HCT116 (cell line): ENCODE measurements around the gene SPTSSA. TPM values are rescaled to one million over a fixed set of nuclear protein-coding genes. Genes with fewer than 3 reads are reported as not detected.

ENCODE experiments used
- ATAC-seq: fragments of 200-7000 bp; cut with Tn5 transposase; 2 replicates; pipeline ENCODE4 v1.9.1; 2020; ENCODE audit warnings: mild to moderate bottlenecking, moderate library complexity
- BruUV-seq: library from RNA; stranded (reverse); fragments of 400-500 nt; replicated peaks from 2 replicates; lab custom pipeline; 2021; lab: Mats Ljungman, UMichigan
- CTCF ChIA-PET: fragments of 300-600 bp; sonication (Branson Sonifier 250); formaldehyde crosslinking; loops from one replicate; lab custom pipeline; 2021; ENCODE audit warnings: antibody characterized with exemption; lab: Charles Lee
- POLR2A ChIA-PET: fragments of 300-600, 350-600 bp; sonication (Branson Sonifier 250); formaldehyde crosslinking; loops from one replicate; lab custom pipeline; 2021; ENCODE audit warnings: antibody characterized with exemption; lab: Charles Lee
- RAD21 ChIA-PET, 2 experiments: fragments of 300-600 bp; sonication (Branson Sonifier 250); formaldehyde crosslinking; loops; one replicate each; lab custom pipeline; 2023; ENCODE audit warnings: low total read pairs in 2 of 2; ENCODE audit not compliant: uncharacterized antibody in 2 of 2, unreplicated experiment in 2 of 2, low non-redundant PET in 1 of 2; lab: Charles Lee
- DNase-seq: peaks from one replicate; pipeline ENCODE4 v3.0.0-alpha.2; 2010; ENCODE audit warnings: low read depth, low spot score
- H2AFZ ChIP-seq: fragments of 200-600 bp; shearing (Covaris generic), sonication (generic); 2 replicates; pipeline ENCODE4 v1.6.1; 2017; ENCODE audit warnings: low read depth, mixed run types, mixed read lengths, antibody characterized with exemption, low read length; ENCODE audit not compliant: poor library complexity, severe bottlenecking
- H3K27ac ChIP-seq: 2 replicates; pipeline ENCODE4 v1.5.1; 2012; ENCODE audit warnings: low read depth, low read length
- H3K27me3 ChIP-seq: fragments of 200-600 bp; sonication (generic); 2 replicates; pipeline ENCODE4 v1.6.1; 2016; ENCODE audit warnings: mixed run types, low read length, mixed read lengths; ENCODE audit not compliant: insufficient read depth
- H3K36me3 ChIP-seq, 2 experiments: fragments of 200-500 bp in 1 of 2; fragments of 200-600 bp in 1 of 2; sonication (Bioruptor generic) in 1 of 2; sonication (generic) in 1 of 2; 2 replicates each; pipeline versions ENCODE4 v1.5.1 to v1.6.1; 2014 to 2016; ENCODE audit warnings: low read length in 2 of 2, inconsistent platforms in 1 of 2, mixed read lengths in 1 of 2, mixed run types in 1 of 2; ENCODE audit not compliant: insufficient read depth in 2 of 2, control insufficient read depth in 1 of 2
- H3K4me1 ChIP-seq, 2 experiments: fragments of 200-600 bp in 1 of 2; sonication (generic) in 1 of 2; 2 replicates each; pipeline versions ENCODE4 v1.5.1 to v1.6.1; 2012 to 2017; ENCODE audit warnings: low read length in 2 of 2, inconsistent platforms in 1 of 2, mild to moderate bottlenecking in 1 of 2, mixed read lengths in 1 of 2, mixed run types in 1 of 2, moderate library complexity in 1 of 2; ENCODE audit not compliant: insufficient read depth in 2 of 2, control insufficient read depth in 1 of 2
- H3K4me2 ChIP-seq: fragments of 200-600 bp; sonication (generic); 2 replicates; pipeline ENCODE4 v1.6.1; 2017; ENCODE audit warnings: mixed run types, low read length, mixed read lengths
- H3K4me3 ChIP-seq, 2 experiments: fragments of 200-600 bp in 1 of 2; sonication (generic) in 1 of 2; replicated peaks in 1 of 2; 2 replicates each; pipeline ENCODE4 v1.5.1; 2011 to 2016; ENCODE audit warnings: low read length in 2 of 2, control low read depth in 1 of 2, low read depth in 1 of 2, mild to moderate bottlenecking in 1 of 2, mixed read lengths in 1 of 2, mixed run types in 1 of 2
- H3K79me2 ChIP-seq: fragments of 200-600 bp; sonication (generic); 2 replicates; pipeline ENCODE4 v1.6.1; 2017; ENCODE audit warnings: mild to moderate bottlenecking, mixed run types, low read length, moderate library complexity, mixed read lengths; ENCODE audit not compliant: insufficient read depth
- H3K9ac ChIP-seq: fragments of 200-600 bp; sonication (generic); 2 replicates; pipeline ENCODE4 v1.6.1; 2016; ENCODE audit warnings: low read length, mixed read lengths
- H3K9me2 ChIP-seq: fragments of 200-600 bp; sonication (generic), shearing (Covaris generic); 2 replicates; pipeline ENCODE4 v1.6.1; 2017; ENCODE audit warnings: mixed run types, mild to moderate bottlenecking, moderate library complexity; ENCODE audit not compliant: insufficient read depth
- H3K9me3 ChIP-seq, 2 experiments: fragments of 200-500 bp in 1 of 2; fragments of 200-600 bp in 1 of 2; sonication (Bioruptor generic) in 1 of 2; sonication (generic) in 1 of 2; 2 replicates each; pipeline ENCODE4 v1.6.1; 2014 to 2017; ENCODE audit warnings: low read length in 2 of 2, mixed read lengths in 2 of 2, inconsistent platforms in 1 of 2, low read depth in 1 of 2, mild to moderate bottlenecking in 1 of 2, mixed run types in 1 of 2, moderate library complexity in 1 of 2; ENCODE audit not compliant: control insufficient read depth in 1 of 2, insufficient read depth in 1 of 2
- H4K20me1 ChIP-seq: fragments of 200-600 bp; sonication (generic), shearing (Covaris generic); 2 replicates; pipeline ENCODE4 v1.6.1; 2017; ENCODE audit warnings: mixed run types, mild to moderate bottlenecking, moderate library complexity; ENCODE audit not compliant: insufficient read depth
- ATF3 ChIP-seq: IDR thresholded peaks from 2 replicates; pipeline ENCODE4 v1.6.1; 2012
- CEBPB ChIP-seq: IDR thresholded peaks from 2 replicates; pipeline ENCODE4 v1.6.1; 2012; ENCODE audit warnings: low read depth
- EGR1 ChIP-seq: IDR thresholded peaks from 2 replicates; pipeline ENCODE4 v1.6.1; 2012; ENCODE audit warnings: low read depth
- ELF1 ChIP-seq: IDR thresholded peaks from 2 replicates; pipeline ENCODE4 v1.6.1; 2012; ENCODE audit warnings: low read depth, borderline replicate concordance
- EZH2 ChIP-seq: fragments of 200-600 bp; sonication (generic); IDR thresholded peaks from 2 replicates; pipeline ENCODE4 v1.6.1; 2017; ENCODE audit warnings: antibody characterized with exemption, mixed run types
- FOSL1 ChIP-seq: IDR thresholded peaks from 2 replicates; pipeline ENCODE4 v1.6.1; 2012; ENCODE audit warnings: low read depth
- JUND ChIP-seq: IDR thresholded peaks from 2 replicates; pipeline ENCODE4 v1.6.1; 2012
- POLR2AphosphoS5 ChIP-seq: IDR thresholded peaks from 2 replicates; pipeline ENCODE4 v1.6.1; 2011; ENCODE audit warnings: mild to moderate bottlenecking, low read depth, low read length, moderate library complexity
- REST ChIP-seq: IDR thresholded peaks from 2 replicates; pipeline ENCODE4 v1.6.1; 2012; ENCODE audit warnings: low read depth
- SRF ChIP-seq: IDR thresholded peaks from 2 replicates; pipeline ENCODE4 v1.6.1; 2012; ENCODE audit warnings: low read depth
- intact Hi-C: fragments of 100-400 bp; cut with micrococcal nuclease; formaldehyde crosslinking; loops from 2 replicates; pipeline ENCODE4 v1.10.0; 2022
- total RNA-seq: library from RNA; stranded (reverse); gene quantifications from one replicate; pipeline ENCODE4 v1.2.1, GENCODE V29; 2021; ENCODE audit not compliant: unreplicated experiment
- TF ChIP-seq, protein P1 (sequence below): IDR thresholded peaks from 2 replicates; pipeline ENCODE4 v1.6.1; 2012

Gene SPTSSA
- total RNA-seq, 1 experiment from 2014 or later = 17.0 TPM

GRCh38 chr14:34470319-34470718 is 8.3 kb upstream of the SPTSSA start:
- Histone ChIP-seq H3K4me1 (peaks cover 0 to 2% of the 10 kb centered on the region in 2 experiments; a peak in 1 of 4 replicates), H3K9me2 (no peaks in the 10 kb centered on the region), H3K9me3 (no peaks in the 10 kb centered on the region), H3K27me3 (no peaks in the 10 kb centered on the region), H3K4me2 (no peak overlapping the region), H3K4me3 (no peak overlapping the region), H3K27ac (no peak overlapping the region), H3K36me3 (no peaks in the 10 kb centered on the region), H3K79me2 (no peaks in the 10 kb centered on the region), H4K20me1 (no peaks in the 10 kb centered on the region), H3K9ac (no peak overlapping the region), H2AFZ (no peak overlapping the region)
- ChIA-PET RAD21 (no interaction called here), POLR2A (no interaction called here), CTCF (interaction anchor here (1.0 kb wide), 1 partner anchor 138 kb away, joined by 3 read pairs; no protein-coding TSS in a partner anchor)
- ATAC-seq = no peak
- no TSS peak for BruUV-seq
- TF ChIP-seq ATF3 = no peak
- TF ChIP-seq EZH2 = no peak
- no peak for TF ChIP-seq FOSL1
- TF ChIP-seq REST = no peak
- TF ChIP-seq ELF1 = no peak
- no peak for TF ChIP-seq JUND
- TF ChIP-seq SRF = no peak
- TF ChIP-seq CEBPB = no peak
- TF ChIP-seq, protein P1, sequence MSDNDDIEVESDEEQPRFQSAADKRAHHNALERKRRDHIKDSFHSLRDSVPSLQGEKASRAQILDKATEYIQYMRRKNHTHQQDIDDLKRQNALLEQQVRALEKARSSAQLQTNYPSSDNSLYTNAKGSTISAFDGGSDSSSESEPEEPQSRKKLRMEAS = no peak
- no peak for TF ChIP-seq EGR1
- no peak for TF ChIP-seq POLR2AphosphoS5
- DNase-seq = no peak
- intact Hi-C loops = no loop called here
